Endothelial cell of umbilical vein (primary cell): ENCODE data around the gene SPATA31E1. TPM values are rescaled to one million over a fixed set of nuclear protein-coding genes. Genes with fewer than 3 reads are reported as not detected.

Experiments used
- BruUV-seq: library from RNA; stranded (reverse); fragments of 400-500 nt; replicated peaks from 2 replicates; lab custom pipeline; 2021; lab: Mats Ljungman, UMichigan
- CTCF ChIA-PET: fragments of 300-600, 350-600 bp; sonication (Branson Sonifier 250); formaldehyde crosslinking; loops from one replicate; lab custom pipeline; 2021; ENCODE audit warnings: antibody characterized with exemption, inconsistent platforms; lab: Charles Lee
- POLR2A ChIA-PET: fragments of 300-600, 350-600 bp; sonication (Branson Sonifier 250); formaldehyde crosslinking; loops from one replicate; lab custom pipeline; 2021; ENCODE audit warnings: antibody characterized with exemption, inconsistent platforms; lab: Charles Lee
- DNase-seq: peaks from one replicate; pipeline ENCODE4 v3.0.0-alpha.2; 2011; ENCODE audit warnings: low read depth, low spot score
- FAIRE-seq: peaks from 2 replicates; lab custom pipeline; 2011; peaks lifted over from hg19 to GRCh38; lab: Jason Lieb, UNC
- H2AFZ ChIP-seq: 2 replicates; pipeline ENCODE4 v1.6.0; 2012; ENCODE audit warnings: low read depth, low read length, control low read depth, inconsistent platforms
- H3K27ac ChIP-seq: 2 replicates; pipeline ENCODE4 v1.5.1; 2011; ENCODE audit warnings: low read depth, mild to moderate bottlenecking, control low read depth, low read length, moderate library complexity; ENCODE audit not compliant: insufficient read depth
- H3K27me3 ChIP-seq, 2 experiments: 2 replicates each; pipeline versions ENCODE4 v1.6.0 to v1.6.1; 2011; ENCODE audit warnings: low read length in 2 of 2, mixed read lengths in 1 of 2; ENCODE audit not compliant: control insufficient read depth in 2 of 2, insufficient read depth in 2 of 2
- H3K36me3 ChIP-seq, 2 experiments: 2 replicates in 1 of 2; 3 replicates in 1 of 2; pipeline ENCODE4 v1.5.1; 2011; ENCODE audit warnings: low read length in 2 of 2, mild to moderate bottlenecking in 1 of 2, moderate library complexity in 1 of 2; ENCODE audit not compliant: control insufficient read depth in 2 of 2, insufficient read depth in 2 of 2; ENCODE audit errors: extremely low read depth in 1 of 2
- H3K4me1 ChIP-seq: 3 replicates; pipeline ENCODE4 v1.5.1; 2011; ENCODE audit warnings: mild to moderate bottlenecking, low read length; ENCODE audit not compliant: control insufficient read depth, insufficient read depth; ENCODE audit errors: extremely low read depth
- H3K4me2 ChIP-seq: 2 replicates; pipeline ENCODE4 v1.6.1; 2011; ENCODE audit warnings: low read length, control low read depth, mixed read lengths; ENCODE audit not compliant: insufficient read depth
- H3K4me3 ChIP-seq, 3 experiments: fragments of 200-600 bp in 1 of 3; sonication (generic), shearing (Covaris generic) in 1 of 3; replicated peaks in 1 of 3; 2 replicates each; pipeline ENCODE4 v1.5.1; 2011 to 2016; ENCODE audit warnings: control low read depth in 3 of 3, low read length in 3 of 3, mild to moderate bottlenecking in 2 of 3, inconsistent platforms in 1 of 3, low read depth in 1 of 3, moderate library complexity in 1 of 3; ENCODE audit not compliant: insufficient read depth in 1 of 3
- H3K79me2 ChIP-seq: 2 replicates; pipeline ENCODE4 v1.6.0; 2012; ENCODE audit warnings: low read length, inconsistent platforms; ENCODE audit not compliant: control insufficient read depth, insufficient read depth
- H3K9ac ChIP-seq: replicated peaks from 2 replicates; pipeline ENCODE3; 2011; ENCODE audit warnings: low read length, control low read depth; ENCODE audit not compliant: insufficient read depth; ENCODE audit errors: extremely low read depth
- H3K9me1 ChIP-seq: replicated peaks from 3 replicates; pipeline ENCODE4 v1.6.0; 2011; ENCODE audit warnings: mild to moderate bottlenecking, low read length; ENCODE audit not compliant: control insufficient read depth, insufficient read depth; ENCODE audit errors: extremely low read depth
- H3K9me3 ChIP-seq: replicated peaks from 2 replicates; pipeline ENCODE4 v1.5.1; 2012; ENCODE audit warnings: low read length, inconsistent platforms; ENCODE audit not compliant: control insufficient read depth, insufficient read depth
- H4K20me1 ChIP-seq: replicated peaks from 2 replicates; pipeline ENCODE3; 2011; ENCODE audit warnings: mild to moderate bottlenecking, low read length; ENCODE audit not compliant: control insufficient read depth, insufficient read depth; ENCODE audit errors: extremely low read depth
- EZH2 ChIP-seq: IDR thresholded peaks from 2 replicates; pipeline ENCODE4 v1.6.1; 2012; ENCODE audit warnings: borderline replicate concordance, low read depth, mild to moderate bottlenecking, moderate library complexity, low read length, inconsistent platforms; ENCODE audit not compliant: severe bottlenecking
- FOS ChIP-seq: IDR thresholded peaks from 2 replicates; pipeline ENCODE4 v1.6.1; 2011; ENCODE audit warnings: mild to moderate bottlenecking, low read length, moderate library complexity, borderline replicate concordance; ENCODE audit not compliant: insufficient read depth
- GATA2 ChIP-seq: IDR thresholded peaks from 2 replicates; pipeline ENCODE4 v1.7.0; 2011; ENCODE audit warnings: low read depth, mild to moderate bottlenecking, moderate library complexity, mixed read lengths, low read length; ENCODE audit not compliant: insufficient read length, insufficient read depth
- JUN ChIP-seq: IDR thresholded peaks from 2 replicates; pipeline ENCODE4 v1.6.1; 2011; ENCODE audit warnings: borderline replicate concordance, low read depth; ENCODE audit not compliant: insufficient read length, insufficient read depth
- MYC ChIP-seq: IDR thresholded peaks from one replicate; pipeline ENCODE4 v1.6.1; 2011; ENCODE audit warnings: mild to moderate bottlenecking, low read depth, low read length
- POLR2A ChIP-seq: IDR thresholded peaks from 2 replicates; pipeline ENCODE4 v1.6.1; 2012; ENCODE audit warnings: low read depth, mild to moderate bottlenecking, control low read depth, low read length
- POLR2AphosphoS5 ChIP-seq: IDR thresholded peaks from 2 replicates; pipeline ENCODE4 v1.6.1; 2012; ENCODE audit warnings: low read depth, mild to moderate bottlenecking, control low read depth, low read length, moderate library complexity; ENCODE audit not compliant: insufficient read depth
- dilution Hi-C: fragments of 300-500 bp; cut with MboI; formaldehyde crosslinking; loops from one replicate; pipeline ENCODE4 v1.15.0; 2019; ENCODE audit warnings: low sequenced_read_pairs; ENCODE audit not compliant: extremely low pct_ligation_motif_present
- intact Hi-C: fragments of 100-400 bp; cut with micrococcal nuclease; formaldehyde crosslinking; loops from one replicate; pipeline ENCODE4 v1.10.0; 2022
- polyA plus RNA-seq, 4 experiments: library from polyadenylated mRNA; depleted of rRNA in 3 of 4; stranded (reverse) in 3 of 4; unstranded in 1 of 4; fragments of >200 nt; gene quantifications; 2 replicates each; pipeline versions ENCODE4 v1.2.1 to v1.2.3, GENCODE V29; 2011 to 2012; ENCODE audit warnings: missing spikeins in 1 of 4
- total RNA-seq: library from RNA; stranded (reverse); gene quantifications from 2 replicates; pipeline ENCODE4 v1.2.3, GENCODE V29; 2021
- TF ChIP-seq, protein P1 (sequence below): IDR thresholded peaks from 2 replicates; pipeline ENCODE4 v1.6.1; 2011; ENCODE audit not compliant: insufficient read depth, insufficient read length
- TF ChIP-seq, protein P2 (sequence below), 2 donors: IDR thresholded peaks; 1 replicate in 1 of 2; 2 replicates in 1 of 2; pipeline ENCODE4 v1.5.1; 2011; ENCODE audit warnings: low read length in 2 of 2, mild to moderate bottlenecking in 2 of 2, moderate library complexity in 2 of 2, control low read depth in 1 of 2, inconsistent platforms in 1 of 2, low read depth in 1 of 2; ENCODE audit not compliant: insufficient read depth in 1 of 2; ENCODE audit errors: extremely low read depth in 1 of 2

The SPATA31E1 gene
- total and polyA plus RNA-seq, 2 donors (not counting 3 experiments of a cell fraction or from before 2014, with no cell fraction given) = not detected

GRCh38 chr9:87875060-87875459 is 7.6 kb upstream of the SPATA31E1 start:
- no peaks in the 10 kb centered on the region for H3K4me1 ChIP-seq
- intact Hi-C loops = no loop called here
- H3K27ac ChIP-seq = no peak overlapping the region
- BruUV-seq = no TSS peak
- H3K27me3 ChIP-seq = no peaks in the 10 kb centered on the region
- dilution Hi-C loops = no loop called here
- H3K79me2 ChIP-seq = no peaks in the 10 kb centered on the region
- FAIRE-seq (no peak), DNase-seq (no peak)
- H2AFZ ChIP-seq = no peak overlapping the region
- no peak overlapping the region for H3K4me3 ChIP-seq
- H3K9ac ChIP-seq = no peak overlapping the region
- H3K9me1 ChIP-seq = no peaks in the 10 kb centered on the region
- POLR2A ChIA-PET = no interaction called here
- TF ChIP-seq MYC (no peak), POLR2AphosphoS5 (no peak), EZH2 (no peak), POLR2A (no peak), JUN (no peak), FOS (no peak), GATA2 (no peak)
- TF ChIP-seq, protein P1, sequence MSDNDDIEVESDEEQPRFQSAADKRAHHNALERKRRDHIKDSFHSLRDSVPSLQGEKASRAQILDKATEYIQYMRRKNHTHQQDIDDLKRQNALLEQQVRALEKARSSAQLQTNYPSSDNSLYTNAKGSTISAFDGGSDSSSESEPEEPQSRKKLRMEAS = no peak
- TF ChIP-seq, protein P2, sequence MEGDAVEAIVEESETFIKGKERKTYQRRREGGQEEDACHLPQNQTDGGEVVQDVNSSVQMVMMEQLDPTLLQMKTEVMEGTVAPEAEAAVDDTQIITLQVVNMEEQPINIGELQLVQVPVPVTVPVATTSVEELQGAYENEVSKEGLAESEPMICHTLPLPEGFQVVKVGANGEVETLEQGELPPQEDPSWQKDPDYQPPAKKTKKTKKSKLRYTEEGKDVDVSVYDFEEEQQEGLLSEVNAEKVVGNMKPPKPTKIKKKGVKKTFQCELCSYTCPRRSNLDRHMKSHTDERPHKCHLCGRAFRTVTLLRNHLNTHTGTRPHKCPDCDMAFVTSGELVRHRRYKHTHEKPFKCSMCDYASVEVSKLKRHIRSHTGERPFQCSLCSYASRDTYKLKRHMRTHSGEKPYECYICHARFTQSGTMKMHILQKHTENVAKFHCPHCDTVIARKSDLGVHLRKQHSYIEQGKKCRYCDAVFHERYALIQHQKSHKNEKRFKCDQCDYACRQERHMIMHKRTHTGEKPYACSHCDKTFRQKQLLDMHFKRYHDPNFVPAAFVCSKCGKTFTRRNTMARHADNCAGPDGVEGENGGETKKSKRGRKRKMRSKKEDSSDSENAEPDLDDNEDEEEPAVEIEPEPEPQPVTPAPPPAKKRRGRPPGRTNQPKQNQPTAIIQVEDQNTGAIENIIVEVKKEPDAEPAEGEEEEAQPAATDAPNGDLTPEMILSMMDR (IDR thresholded peaks at IDR 0.05; ENCODE audit: extremely low read depth in 1 of 2, insufficient read depth in 1 of 2, low read depth in 1 of 2, low read length in 2 of 2) = no peak
- H4K20me1 ChIP-seq = no peaks in the 10 kb centered on the region
- CTCF ChIA-PET = interaction anchor here (1.6 kb wide), 1 partner anchor 12 kb away, joined by 4 read pairs; no protein-coding TSS in a partner anchor
- no peak overlapping the region for H3K4me2 ChIP-seq
- H3K36me3 ChIP-seq = no peaks in the 10 kb centered on the region
- H3K9me3 ChIP-seq = no peaks in the 10 kb centered on the region
